Measurements from ENCODE around the gene NXN. TPM values are rescaled to one million over a fixed set of nuclear protein-coding genes. Genes with fewer than 3 reads are reported as not detected.
A peak's percentile ranks its signal among the peaks of the same experiment; 100 is the strongest.

The NXN gene
- total RNA-seq, 3 donors from 2014 or later: 5.3 to 98.1 (median 9.7) TPM

DNA sequence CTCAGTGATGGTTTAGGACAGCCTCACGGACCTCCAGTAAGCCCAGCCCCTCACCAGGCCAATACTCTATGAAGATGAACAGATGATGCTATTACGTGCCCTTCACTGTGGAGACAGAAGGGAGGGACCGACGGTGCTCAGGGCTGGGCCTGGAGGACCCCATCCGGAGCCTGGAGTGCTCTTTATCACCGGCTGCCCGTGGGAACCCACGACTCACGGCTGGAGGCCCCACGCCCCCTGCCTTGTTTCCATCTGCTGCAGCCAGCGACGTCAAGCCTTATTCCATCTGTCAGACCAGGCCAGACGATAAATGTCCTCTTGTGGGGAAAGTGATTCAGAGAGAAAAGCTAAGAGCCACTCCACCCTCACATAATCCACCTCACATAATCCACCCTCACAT is 13.4 kb upstream of the NXN start:
- TF ChIP-seq CTCF (IDR thresholded peaks at IDR 0.05): no peak
- ATAC-seq (no peak), DNase-seq (peak in 2 of 3 donors; percentile 9 to 33)
- Histone ChIP-seq H3K36me3 (ENCODE audit: low read depth) (no peaks in the 10 kb centered on the region), H3K4me1 (ENCODE audit: low read depth) (peaks cover 4% of the 10 kb centered on the region), H3K4me3 (no peak overlapping the region), H3K9me3 (no peaks in the 10 kb centered on the region)
- intact Hi-C loops (cut with DNase I, micrococcal nuclease): no loop called here

DNA sequence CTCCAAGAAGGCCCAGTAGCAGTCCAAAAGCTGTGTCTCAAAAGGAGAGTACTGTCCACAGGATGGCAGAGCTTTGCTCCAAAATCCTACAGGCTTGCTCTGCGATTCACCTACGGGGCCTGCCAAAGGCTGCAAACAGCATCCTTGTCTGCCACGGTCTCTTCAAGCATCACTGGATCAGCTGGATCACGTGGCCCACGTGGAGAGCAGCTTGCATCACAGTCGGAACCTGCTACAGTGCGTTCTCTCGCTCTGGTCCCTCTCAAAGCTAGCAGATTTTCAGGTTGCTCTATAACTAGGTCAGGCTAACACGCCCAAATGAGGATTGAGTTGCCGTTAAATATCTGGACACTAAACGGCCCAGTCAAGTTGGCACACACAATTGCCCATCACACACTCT is 9.0 kb upstream of the NXN start:
- no peak for TF ChIP-seq CTCF (IDR thresholded peaks at IDR 0.05)
- DNase-seq: peak in 1 of 3 donors; percentile 1
- no peaks in the 10 kb centered on the region for H3K36me3 ChIP-seq (ENCODE audit: low read depth)
- no peak for ATAC-seq
- H3K4me3 ChIP-seq: no peak overlapping the region
- no peaks in the 10 kb centered on the region for H3K4me1 ChIP-seq (ENCODE audit: low read depth)
- H3K9me3 ChIP-seq: no peaks in the 10 kb centered on the region
- intact Hi-C loops (cut with DNase I, micrococcal nuclease): loop anchor here in 1 of 2 donors (10.0 kb wide), 1 partner anchor 194 kb away; no protein-coding TSS in a partner anchor

DNA sequence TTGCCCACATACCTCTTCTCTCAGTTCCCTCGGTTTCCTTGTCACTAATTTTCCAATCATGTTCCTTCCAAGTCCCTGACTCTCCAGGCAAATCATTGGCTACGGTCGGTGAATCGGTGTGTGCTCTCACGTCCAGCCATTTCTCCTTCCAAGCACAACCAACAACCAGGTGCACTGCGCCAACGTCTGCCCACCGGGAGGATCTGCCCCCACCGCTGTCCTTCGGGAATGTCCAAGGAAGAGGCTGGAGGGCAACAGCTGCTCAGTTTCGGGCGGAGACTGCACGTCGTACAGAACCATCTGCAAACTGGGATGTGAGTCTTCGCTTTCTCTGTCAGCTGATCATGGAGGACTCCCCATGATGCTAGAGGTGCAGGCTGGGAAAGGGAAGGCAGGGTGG is 8.4 kb upstream of the NXN start:
- intact Hi-C loops (cut with DNase I, micrococcal nuclease): loop anchor here in 1 of 2 donors (10.0 kb wide), 1 partner anchor 193 kb away; no protein-coding TSS in a partner anchor
- Histone ChIP-seq H3K4me3 (no peak overlapping the region), H3K9me3 (no peaks in the 10 kb centered on the region), H3K36me3 (ENCODE audit: low read depth) (no peaks in the 10 kb centered on the region), H3K4me1 (ENCODE audit: low read depth) (no peaks in the 10 kb centered on the region)
- DNase-seq (no peak), ATAC-seq (no peak)
- TF ChIP-seq CTCF (IDR thresholded peaks at IDR 0.05): no peak

GRCh38 chr17:986322-986929 is 6.8 kb upstream of the NXN start:
- Histone ChIP-seq H3K4me1 (ENCODE audit: low read depth) (peaks cover under 1% of the 10 kb centered on the region), H3K4me3 (no peak overlapping the region), H3K9me3 (no peaks in the 10 kb centered on the region), H3K36me3 (ENCODE audit: low read depth) (no peaks in the 10 kb centered on the region)
- intact Hi-C loops (cut with DNase I, micrococcal nuclease): loop anchor here in 1 of 2 donors (10.0 kb wide), 1 partner anchor 192 kb away; no protein-coding TSS in a partner anchor
- ATAC-seq (no peak), DNase-seq (no peak)
- no peak for TF ChIP-seq CTCF (IDR thresholded peaks at IDR 0.05)

DNA sequence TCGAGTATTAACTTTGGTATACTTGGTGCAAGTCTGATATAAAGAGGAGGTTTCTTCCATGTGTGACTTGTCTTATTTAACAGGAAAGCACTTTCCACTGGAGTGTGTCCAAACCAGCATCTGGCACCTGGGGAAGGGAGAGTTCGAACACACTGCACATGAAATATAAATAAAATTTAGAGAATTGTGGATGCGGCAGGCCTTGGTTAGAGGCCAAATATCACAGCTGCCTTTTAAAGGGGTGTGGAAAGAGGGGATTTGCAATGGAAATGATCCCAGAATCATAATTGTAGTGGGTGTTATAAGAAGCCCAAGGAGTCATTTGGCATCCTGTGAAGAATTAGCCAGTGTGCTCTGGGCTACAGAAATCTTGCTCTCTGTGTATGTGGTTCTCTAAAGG is 4.3 kb upstream of the NXN start:
- Histone ChIP-seq H3K4me3 (no peak overlapping the region), H3K9me3 (no peaks in the 10 kb centered on the region), H3K36me3 (ENCODE audit: low read depth) (no peaks in the 10 kb centered on the region), H3K4me1 (ENCODE audit: low read depth) (peaks cover 12% of the 10 kb centered on the region)
- ATAC-seq (no peak), DNase-seq (no peak)
- no peak for TF ChIP-seq CTCF (IDR thresholded peaks at IDR 0.05)
- intact Hi-C loops (cut with DNase I, micrococcal nuclease): loop anchor here (5.0 to 10.0 kb wide), 2 partner anchors 187 to 189 kb away; no protein-coding TSS in a partner anchor
